GM18498 (cell line): Measurements from ENCODE around the gene CEBPG.

ENCODE experiments used
- ATAC-seq: cut with Tn5 transposase; IDR thresholded peaks from one replicate; pipeline ENCODE4 v1.9.1; 2021; ENCODE audit warnings: mild to moderate bottlenecking, moderate library complexity; ENCODE audit not compliant: unreplicated experiment

The CEBPG gene

GRCh38 chr19:33379151-33379829, 5.8 kb downstream of the CEBPG start:
- ATAC-seq: no peak

- no peak for ATAC-seq
These were observed 7.6 kb downstream of the CEBPG start for GRCh38 chr19:33381101-33381500.

GRCh38 chr19:33382006-33382405, 8.5 kb downstream of the CEBPG start:
- no peak for ATAC-seq

- ATAC-seq: no peak
These were observed 9.5 kb downstream of the CEBPG start for GRCh38 chr19:33382982-33383381.

GRCh38 chr19:33383720-33384292, 10.3 kb downstream of the CEBPG start:
- no peak for ATAC-seq

GRCh38 chr19:33384983-33385382, 11.5 kb downstream of the CEBPG start:
- ATAC-seq: no peak

- no peak for ATAC-seq
These were observed 12.4 kb downstream of the CEBPG start for GRCh38 chr19:33385956-33386355.

- no peak for ATAC-seq
These were observed 12.9 kb downstream of the CEBPG start for GRCh38 chr19:33386361-33386858.

- no peak for ATAC-seq
These were observed 14.1 kb downstream of the CEBPG start for GRCh38 chr19:33387351-33388230.

- no peak for ATAC-seq
These were observed 14.8 kb downstream of the CEBPG start for GRCh38 chr19:33388231-33388724.

- ATAC-seq: no peak
These were observed 15.4 kb downstream of the CEBPG start for GRCh38 chr19:33388725-33389420.

GRCh38 chr19:33389421-33390100, 16.1 kb downstream of the CEBPG start:
- no peak for ATAC-seq

GRCh38 chr19:33390101-33390907, 16.8 kb downstream of the CEBPG start:
- ATAC-seq: no peak

GRCh38 chr19:33390908-33391630, 17.6 kb downstream of the CEBPG start:
- no peak for ATAC-seq

GRCh38 chr19:33391631-33392249, 18.2 kb downstream of the CEBPG start:
- no peak for ATAC-seq

- no peak for ATAC-seq
These were observed 19.1 kb downstream of the CEBPG start for GRCh38 chr19:33392341-33393285.

GRCh38 chr19:33393286-33394005, 19.9 kb downstream of the CEBPG start:
- ATAC-seq: no peak
